Measurements from ENCODE around the gene DCHS1. TPM values are rescaled to one million over a fixed set of nuclear protein-coding genes. Genes with fewer than 3 reads are reported as not detected.

DCHS1 gene
- total RNA-seq, 3 donors from 2014 or later: 7.2 to 18.0 (median 13.8) TPM

- Histone ChIP-seq H3K4me3 (no peak overlapping the region), H3K4me1 (no peaks in the 10 kb centered on the region), H3K9me3 (no peaks in the 10 kb centered on the region), H3K27me3 (no peaks in the 10 kb centered on the region), H3K36me3 (no peaks in the 10 kb centered on the region), H3K27ac (no peak overlapping the region)
- TF ChIP-seq CTCF (IDR thresholded peaks at IDR 0.05) (no peak), POLR2AphosphoS5 (IDR thresholded peaks at IDR 0.05) (no peak), POLR2A (IDR thresholded peaks at IDR 0.05) (no peak)
- no peak for DNase-seq (ENCODE audit: low spot score in 2 of 2)
- intact Hi-C loops (cut with DNase I; ENCODE audit: low total_unique reads): no loop called here
Measured at GRCh38 chr11:6660712-6661111, 5.1 kb upstream of the DCHS1 start.

GRCh38 chr11:6658647-6659046 lies 3.0 kb upstream of the DCHS1 start:
- no peaks in the 10 kb centered on the region for H3K27me3 ChIP-seq
- H3K4me1 ChIP-seq: no peaks in the 10 kb centered on the region
- no peak overlapping the region for H3K27ac ChIP-seq
- no peak for DNase-seq (ENCODE audit: low spot score in 2 of 2)
- TF ChIP-seq POLR2AphosphoS5 (IDR thresholded peaks at IDR 0.05) (no peak), POLR2A (IDR thresholded peaks at IDR 0.05) (no peak), CTCF (IDR thresholded peaks at IDR 0.05) (no peak)
- H3K4me3 ChIP-seq: no peak overlapping the region
- intact Hi-C loops (cut with DNase I; ENCODE audit: low total_unique reads): no loop called here
- no peaks in the 10 kb centered on the region for H3K36me3 ChIP-seq
- no peaks in the 10 kb centered on the region for H3K9me3 ChIP-seq

GRCh38 chr11:6657346-6657745 lies 1.7 kb upstream of the DCHS1 start:
- intact Hi-C loops (cut with DNase I; ENCODE audit: low total_unique reads): no loop called here
- no peaks in the 10 kb centered on the region for H3K4me1 ChIP-seq
- TF ChIP-seq CTCF (IDR thresholded peaks at IDR 0.05) (no peak), POLR2AphosphoS5 (IDR thresholded peaks at IDR 0.05) (no peak), POLR2A (IDR thresholded peaks at IDR 0.05) (no peak)
- H3K27me3 ChIP-seq: no peaks in the 10 kb centered on the region
- H3K9me3 ChIP-seq: no peaks in the 10 kb centered on the region
- no peak overlapping the region for H3K4me3 ChIP-seq
- no peaks in the 10 kb centered on the region for H3K36me3 ChIP-seq
- no peak for DNase-seq (ENCODE audit: low spot score in 2 of 2)
- no peak overlapping the region for H3K27ac ChIP-seq

- Histone ChIP-seq H3K4me1 (no peaks in the 10 kb centered on the region), H3K27me3 (no peaks in the 10 kb centered on the region), H3K36me3 (no peaks in the 10 kb centered on the region), H3K4me3 (no peak overlapping the region), H3K27ac (peak overlapping the region in 1 of 2 donors; percentile 19), H3K9me3 (no peaks in the 10 kb centered on the region)
- no peak for DNase-seq (ENCODE audit: low spot score in 2 of 2)
- intact Hi-C loops (cut with DNase I; ENCODE audit: low total_unique reads): no loop called here
- no peak for TF ChIP-seq POLR2A (IDR thresholded peaks at IDR 0.05)
- TF ChIP-seq POLR2AphosphoS5 (IDR thresholded peaks at IDR 0.05): no peak
- TF ChIP-seq CTCF (IDR thresholded peaks at IDR 0.05): no peak
Measured at GRCh38 chr11:6656936-6657335, 1.3 kb upstream of the DCHS1 start.

GRCh38 chr11:6656584-6656915 lies 941 bp upstream of the DCHS1 start:
- DNase-seq (ENCODE audit: low spot score in 2 of 2): no peak
- H3K4me3 ChIP-seq: peak overlapping the region in 2 of 3 donors; percentile 59 to 85
- no peaks in the 10 kb centered on the region for H3K4me1 ChIP-seq
- no peak for TF ChIP-seq POLR2AphosphoS5 (IDR thresholded peaks at IDR 0.05)
- no peak for TF ChIP-seq CTCF (IDR thresholded peaks at IDR 0.05)
- no peak for TF ChIP-seq POLR2A (IDR thresholded peaks at IDR 0.05)
- no peaks in the 10 kb centered on the region for H3K27me3 ChIP-seq
- peak overlapping the region; percentile 19 to 48 for H3K27ac ChIP-seq
- no peaks in the 10 kb centered on the region for H3K36me3 ChIP-seq
- intact Hi-C loops (cut with DNase I; ENCODE audit: low total_unique reads): no loop called here
- H3K9me3 ChIP-seq: no peaks in the 10 kb centered on the region
